ENCODE data around the gene MCL1. TPM values are rescaled to one million over a fixed set of nuclear protein-coding genes. Genes with fewer than 3 reads are reported as not detected.

MCL1 gene
- total and polyA plus RNA-seq, 2 of the 13 experiments (the other 11 are each of a cell fraction or from before 2014, with no cell fraction given), result 69.5 to 125 TPM

DNA sequence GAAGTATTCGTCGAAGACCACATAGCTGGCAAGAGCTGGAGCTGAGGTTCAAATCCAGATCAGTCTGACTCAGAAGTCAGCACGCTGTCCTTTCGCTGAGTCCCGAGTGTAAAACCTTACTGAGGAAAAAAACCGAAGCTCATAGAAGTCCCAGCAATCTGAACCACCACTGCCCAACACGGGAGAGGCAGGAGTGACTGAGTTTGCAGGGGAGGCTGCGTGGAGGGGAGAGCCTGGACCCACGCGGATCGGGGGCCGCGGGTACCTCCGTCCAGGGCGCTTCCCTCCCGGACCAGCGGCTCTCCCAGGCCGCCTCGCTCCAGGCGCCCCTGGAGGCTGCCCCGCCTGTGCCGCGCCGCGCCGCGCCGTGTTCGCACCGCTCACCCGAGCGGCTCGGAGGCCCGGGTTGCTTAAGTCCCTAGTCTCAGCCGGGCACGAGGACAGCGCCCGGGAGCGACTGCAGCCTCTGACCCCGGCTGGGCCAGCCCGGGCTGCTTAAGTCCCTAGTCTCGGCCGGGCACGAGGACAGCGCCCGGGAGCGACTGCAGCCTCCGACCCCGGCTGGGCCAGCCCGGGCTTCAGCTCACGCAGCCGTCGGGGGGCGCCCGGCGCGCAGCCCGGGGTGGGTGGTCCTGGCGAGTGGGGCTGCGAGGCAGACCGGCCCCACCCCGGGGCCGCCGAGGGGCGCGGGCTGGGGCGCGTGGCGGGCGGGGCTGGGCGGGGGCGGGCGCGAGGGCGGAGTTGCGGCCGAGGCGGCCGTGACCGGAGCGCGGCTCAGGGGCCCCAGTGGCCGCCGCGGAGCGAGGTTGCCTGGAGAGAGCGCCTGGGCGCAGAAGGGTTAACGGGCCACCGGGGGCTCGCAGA is 30.5 kb downstream of the MCL1 start, which contains the start of gene ADAMTSL4 (continued):
- peak; percentile 53 for TF ChIP-seq KDM2A (CRISPR knock-in tag; IDR thresholded peaks at IDR 0.05; ENCODE audit: borderline replicate concordance, low read depth)
- TF ChIP-seq, protein P1, sequence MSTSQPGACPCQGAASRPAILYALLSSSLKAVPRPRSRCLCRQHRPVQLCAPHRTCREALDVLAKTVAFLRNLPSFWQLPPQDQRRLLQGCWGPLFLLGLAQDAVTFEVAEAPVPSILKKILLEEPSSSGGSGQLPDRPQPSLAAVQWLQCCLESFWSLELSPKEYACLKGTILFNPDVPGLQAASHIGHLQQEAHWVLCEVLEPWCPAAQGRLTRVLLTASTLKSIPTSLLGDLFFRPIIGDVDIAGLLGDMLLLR (CRISPR knock-in tag; IDR thresholded peaks at IDR 0.05), result no peak; the same call in 1 of the 2 replicates
- TF ChIP-seq, protein P2, sequence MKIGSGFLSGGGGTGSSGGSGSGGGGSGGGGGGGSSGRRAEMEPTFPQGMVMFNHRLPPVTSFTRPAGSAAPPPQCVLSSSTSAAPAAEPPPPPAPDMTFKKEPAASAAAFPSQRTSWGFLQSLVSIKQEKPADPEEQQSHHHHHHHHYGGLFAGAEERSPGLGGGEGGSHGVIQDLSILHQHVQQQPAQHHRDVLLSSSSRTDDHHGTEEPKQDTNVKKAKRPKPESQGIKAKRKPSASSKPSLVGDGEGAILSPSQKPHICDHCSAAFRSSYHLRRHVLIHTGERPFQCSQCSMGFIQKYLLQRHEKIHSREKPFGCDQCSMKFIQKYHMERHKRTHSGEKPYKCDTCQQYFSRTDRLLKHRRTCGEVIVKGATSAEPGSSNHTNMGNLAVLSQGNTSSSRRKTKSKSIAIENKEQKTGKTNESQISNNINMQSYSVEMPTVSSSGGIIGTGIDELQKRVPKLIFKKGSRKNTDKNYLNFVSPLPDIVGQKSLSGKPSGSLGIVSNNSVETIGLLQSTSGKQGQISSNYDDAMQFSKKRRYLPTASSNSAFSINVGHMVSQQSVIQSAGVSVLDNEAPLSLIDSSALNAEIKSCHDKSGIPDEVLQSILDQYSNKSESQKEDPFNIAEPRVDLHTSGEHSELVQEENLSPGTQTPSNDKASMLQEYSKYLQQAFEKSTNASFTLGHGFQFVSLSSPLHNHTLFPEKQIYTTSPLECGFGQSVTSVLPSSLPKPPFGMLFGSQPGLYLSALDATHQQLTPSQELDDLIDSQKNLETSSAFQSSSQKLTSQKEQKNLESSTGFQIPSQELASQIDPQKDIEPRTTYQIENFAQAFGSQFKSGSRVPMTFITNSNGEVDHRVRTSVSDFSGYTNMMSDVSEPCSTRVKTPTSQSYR (CRISPR knock-in tag; IDR thresholded peaks at IDR 0.05; ENCODE audit: borderline replicate concordance), result no peak
- TF ChIP-seq, protein P3, sequence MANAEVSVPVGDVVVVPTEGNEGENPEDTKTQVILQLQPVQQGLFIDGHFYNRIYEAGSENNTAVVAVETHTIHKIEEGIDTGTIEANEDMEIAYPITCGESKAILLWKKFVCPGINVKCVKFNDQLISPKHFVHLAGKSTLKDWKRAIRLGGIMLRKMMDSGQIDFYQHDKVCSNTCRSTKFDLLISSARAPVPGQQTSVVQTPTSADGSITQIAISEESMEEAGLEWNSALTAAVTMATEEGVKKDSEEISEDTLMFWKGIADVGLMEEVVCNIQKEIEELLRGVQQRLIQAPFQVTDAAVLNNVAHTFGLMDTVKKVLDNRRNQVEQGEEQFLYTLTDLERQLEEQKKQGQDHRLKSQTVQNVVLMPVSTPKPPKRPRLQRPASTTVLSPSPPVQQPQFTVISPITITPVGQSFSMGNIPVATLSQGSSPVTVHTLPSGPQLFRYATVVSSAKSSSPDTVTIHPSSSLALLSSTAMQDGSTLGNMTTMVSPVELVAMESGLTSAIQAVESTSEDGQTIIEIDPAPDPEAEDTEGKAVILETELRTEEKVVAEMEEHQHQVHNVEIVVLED (CRISPR knock-in tag; IDR thresholded peaks at IDR 0.05; ENCODE audit: borderline replicate concordance), result no peak
- no peak for TF ChIP-seq IRX3 (CRISPR knock-in tag; IDR thresholded peaks at IDR 0.05; ENCODE audit: borderline replicate concordance, low read depth)
- TF ChIP-seq ZNF121 (CRISPR knock-in tag; IDR thresholded peaks at IDR 0.05), result no peak
- TF ChIP-seq, protein P4, sequence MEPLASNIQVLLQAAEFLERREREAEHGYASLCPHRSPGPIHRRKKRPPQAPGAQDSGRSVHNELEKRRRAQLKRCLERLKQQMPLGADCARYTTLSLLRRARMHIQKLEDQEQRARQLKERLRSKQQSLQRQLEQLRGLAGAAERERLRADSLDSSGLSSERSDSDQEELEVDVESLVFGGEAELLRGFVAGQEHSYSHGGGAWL (CRISPR knock-in tag; IDR thresholded peaks at IDR 0.05), result 0 out of 2 replicates have a peak, but pooled peaks have one; percentile 58
- peak; percentile 46 for TF ChIP-seq ZFX (CRISPR knock-in tag; IDR thresholded peaks at IDR 0.05; ENCODE audit: low read depth)
- TF ChIP-seq, protein P5, sequence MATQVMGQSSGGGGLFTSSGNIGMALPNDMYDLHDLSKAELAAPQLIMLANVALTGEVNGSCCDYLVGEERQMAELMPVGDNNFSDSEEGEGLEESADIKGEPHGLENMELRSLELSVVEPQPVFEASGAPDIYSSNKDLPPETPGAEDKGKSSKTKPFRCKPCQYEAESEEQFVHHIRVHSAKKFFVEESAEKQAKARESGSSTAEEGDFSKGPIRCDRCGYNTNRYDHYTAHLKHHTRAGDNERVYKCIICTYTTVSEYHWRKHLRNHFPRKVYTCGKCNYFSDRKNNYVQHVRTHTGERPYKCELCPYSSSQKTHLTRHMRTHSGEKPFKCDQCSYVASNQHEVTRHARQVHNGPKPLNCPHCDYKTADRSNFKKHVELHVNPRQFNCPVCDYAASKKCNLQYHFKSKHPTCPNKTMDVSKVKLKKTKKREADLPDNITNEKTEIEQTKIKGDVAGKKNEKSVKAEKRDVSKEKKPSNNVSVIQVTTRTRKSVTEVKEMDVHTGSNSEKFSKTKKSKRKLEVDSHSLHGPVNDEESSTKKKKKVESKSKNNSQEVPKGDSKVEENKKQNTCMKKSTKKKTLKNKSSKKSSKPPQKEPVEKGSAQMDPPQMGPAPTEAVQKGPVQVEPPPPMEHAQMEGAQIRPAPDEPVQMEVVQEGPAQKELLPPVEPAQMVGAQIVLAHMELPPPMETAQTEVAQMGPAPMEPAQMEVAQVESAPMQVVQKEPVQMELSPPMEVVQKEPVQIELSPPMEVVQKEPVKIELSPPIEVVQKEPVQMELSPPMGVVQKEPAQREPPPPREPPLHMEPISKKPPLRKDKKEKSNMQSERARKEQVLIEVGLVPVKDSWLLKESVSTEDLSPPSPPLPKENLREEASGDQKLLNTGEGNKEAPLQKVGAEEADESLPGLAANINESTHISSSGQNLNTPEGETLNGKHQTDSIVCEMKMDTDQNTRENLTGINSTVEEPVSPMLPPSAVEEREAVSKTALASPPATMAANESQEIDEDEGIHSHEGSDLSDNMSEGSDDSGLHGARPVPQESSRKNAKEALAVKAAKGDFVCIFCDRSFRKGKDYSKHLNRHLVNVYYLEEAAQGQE (IDR thresholded peaks at IDR 0.05; ENCODE audit: borderline replicate concordance in 1 of 2, low read depth in 1 of 2, low read length in 2 of 2), result peak in 1 of 2 experiments; percentile 23; a peak in 1 of 4 replicates
- TF ChIP-seq, protein P6, sequence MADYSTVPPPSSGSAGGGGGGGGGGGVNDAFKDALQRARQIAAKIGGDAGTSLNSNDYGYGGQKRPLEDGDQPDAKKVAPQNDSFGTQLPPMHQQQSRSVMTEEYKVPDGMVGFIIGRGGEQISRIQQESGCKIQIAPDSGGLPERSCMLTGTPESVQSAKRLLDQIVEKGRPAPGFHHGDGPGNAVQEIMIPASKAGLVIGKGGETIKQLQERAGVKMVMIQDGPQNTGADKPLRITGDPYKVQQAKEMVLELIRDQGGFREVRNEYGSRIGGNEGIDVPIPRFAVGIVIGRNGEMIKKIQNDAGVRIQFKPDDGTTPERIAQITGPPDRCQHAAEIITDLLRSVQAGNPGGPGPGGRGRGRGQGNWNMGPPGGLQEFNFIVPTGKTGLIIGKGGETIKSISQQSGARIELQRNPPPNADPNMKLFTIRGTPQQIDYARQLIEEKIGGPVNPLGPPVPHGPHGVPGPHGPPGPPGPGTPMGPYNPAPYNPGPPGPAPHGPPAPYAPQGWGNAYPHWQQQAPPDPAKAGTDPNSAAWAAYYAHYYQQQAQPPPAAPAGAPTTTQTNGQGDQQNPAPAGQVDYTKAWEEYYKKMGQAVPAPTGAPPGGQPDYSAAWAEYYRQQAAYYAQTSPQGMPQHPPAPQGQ (CRISPR knock-in tag; IDR thresholded peaks at IDR 0.05; ENCODE audit: borderline replicate concordance), result no peak
- TF ChIP-seq, protein P7, sequence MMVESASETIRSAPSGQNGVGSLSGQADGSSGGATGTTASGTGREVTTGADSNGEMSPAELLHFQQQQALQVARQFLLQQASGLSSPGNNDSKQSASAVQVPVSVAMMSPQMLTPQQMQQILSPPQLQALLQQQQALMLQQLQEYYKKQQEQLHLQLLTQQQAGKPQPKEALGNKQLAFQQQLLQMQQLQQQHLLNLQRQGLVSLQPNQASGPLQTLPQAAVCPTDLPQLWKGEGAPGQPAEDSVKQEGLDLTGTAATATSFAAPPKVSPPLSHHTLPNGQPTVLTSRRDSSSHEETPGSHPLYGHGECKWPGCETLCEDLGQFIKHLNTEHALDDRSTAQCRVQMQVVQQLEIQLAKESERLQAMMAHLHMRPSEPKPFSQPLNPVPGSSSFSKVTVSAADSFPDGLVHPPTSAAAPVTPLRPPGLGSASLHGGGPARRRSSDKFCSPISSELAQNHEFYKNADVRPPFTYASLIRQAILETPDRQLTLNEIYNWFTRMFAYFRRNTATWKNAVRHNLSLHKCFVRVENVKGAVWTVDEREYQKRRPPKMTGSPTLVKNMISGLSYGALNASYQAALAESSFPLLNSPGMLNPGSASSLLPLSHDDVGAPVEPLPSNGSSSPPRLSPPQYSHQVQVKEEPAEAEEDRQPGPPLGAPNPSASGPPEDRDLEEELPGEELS (CRISPR knock-in tag; IDR thresholded peaks at IDR 0.05), result 0 out of 2 replicates have a peak, but pooled peaks have one; percentile 11
